SK-N-SH treated with all-trans-retinoic acid at 6 μM for 48 hours (cell line): ENCODE results near the gene CD86.
"Not testable (repeated sequence)": the region's sequence is repeated elsewhere in the genome, so short reads cannot be mapped to it uniquely, and the experiment has no call there.

Experiments
- ARNTL ChIP-seq: fragments of 450-650 bp; formaldehyde crosslinking; IDR thresholded peaks from 2 replicates; pipeline ENCODE4 v1.5.0; 2020; ENCODE audit warnings: low read depth, mild to moderate bottlenecking, moderate library complexity, borderline replicate concordance
- BACH2 ChIP-seq: fragments of 250-450 bp; sonication (Bioruptor Pico); IDR thresholded peaks from 2 replicates; pipeline ENCODE4 v1.9.0; 2021; ENCODE audit warnings: mild to moderate bottlenecking, borderline replicate concordance
- CREB5 ChIP-seq: fragments of 250-450 bp; sonication (Bioruptor Pico); IDR thresholded peaks from 2 replicates; pipeline ENCODE4 v1.5.1; 2020; ENCODE audit warnings: low read depth, mild to moderate bottlenecking, moderate library complexity
- CSDC2 ChIP-seq: fragments of 250-450 bp; sonication (Bioruptor Pico); IDR thresholded peaks from 2 replicates; pipeline ENCODE4 v1.5.0; 2020; ENCODE audit warnings: mild to moderate bottlenecking, moderate library complexity
- GLIS3 ChIP-seq: fragments of 250-450 bp; sonication (Bioruptor Pico); IDR thresholded peaks from 2 replicates; pipeline ENCODE4 v1.5.0; 2020; ENCODE audit warnings: mild to moderate bottlenecking, moderate library complexity
- PATZ1 ChIP-seq: fragments of 250-450 bp; sonication (Bioruptor Pico); IDR thresholded peaks from 2 replicates; pipeline ENCODE4 v1.8.0; 2020; ENCODE audit warnings: mild to moderate bottlenecking, moderate library complexity, borderline replicate concordance
- RARB ChIP-seq: fragments of 250-450 bp; sonication (Bioruptor Pico); IDR thresholded peaks from 2 replicates; pipeline ENCODE4 v1.8.0; 2021; ENCODE audit warnings: mild to moderate bottlenecking, moderate library complexity
- SNAI2 ChIP-seq: fragments of 250-450 bp; sonication (Bioruptor Pico); IDR thresholded peaks from 2 replicates; pipeline ENCODE4 v1.5.0; 2020; ENCODE audit warnings: mild to moderate bottlenecking, moderate library complexity
- TCF4 ChIP-seq: fragments of 250-450 bp; sonication (Bioruptor Pico); IDR thresholded peaks from 2 replicates; pipeline ENCODE4 v1.8.0; 2021; ENCODE audit warnings: mild to moderate bottlenecking, moderate library complexity, borderline replicate concordance
- ZC3H10 ChIP-seq: fragments of 250-450 bp; sonication (Bioruptor Pico); IDR thresholded peaks from 2 replicates; pipeline ENCODE4 v1.5.1; 2021; ENCODE audit warnings: mild to moderate bottlenecking, moderate library complexity
- ZFP30 ChIP-seq: fragments of 450-650 bp; formaldehyde crosslinking; IDR thresholded peaks from 2 replicates; pipeline ENCODE4 v1.5.0; 2022; ENCODE audit warnings: mild to moderate bottlenecking, moderate library complexity
- ZNF8 ChIP-seq: fragments of 450-650 bp; formaldehyde crosslinking; IDR thresholded peaks from 2 replicates; pipeline ENCODE4 v1.5.0; 2020; ENCODE audit warnings: mild to moderate bottlenecking, moderate library complexity

- TF ChIP-seq TCF4 (CRISPR knock-in tag); ZNF8 (CRISPR knock-in tag); PATZ1 (CRISPR knock-in tag); ZC3H10 (CRISPR knock-in tag); SNAI2 (CRISPR knock-in tag); ZFP30 (CRISPR knock-in tag); CSDC2 (CRISPR knock-in tag); GLIS3 (CRISPR knock-in tag); BACH2; RARB (CRISPR knock-in tag); CREB5 (CRISPR knock-in tag); ARNTL (CRISPR knock-in tag): not testable (repeated sequence)
These were observed 7.9 kb upstream of the CD86 start for GRCh38 chr3:122047296-122047695.
